HCT116 (cell line): ENCODE data around the gene SYNE1. TPM values are rescaled to one million over a fixed set of nuclear protein-coding genes. Genes with fewer than 3 reads are reported as not detected.

Experiments used
- ATAC-seq: fragments of 200-7000 bp; cut with Tn5 transposase; 2 replicates; pipeline ENCODE4 v1.9.1; 2020; ENCODE audit warnings: mild to moderate bottlenecking, moderate library complexity
- BruUV-seq: library from RNA; stranded (reverse); fragments of 400-500 nt; replicated peaks from 2 replicates; lab custom pipeline; 2021; lab: Mats Ljungman, UMichigan
- CTCF ChIA-PET: fragments of 300-600 bp; sonication (Branson Sonifier 250); formaldehyde crosslinking; loops from one replicate; lab custom pipeline; 2021; ENCODE audit warnings: antibody characterized with exemption; lab: Charles Lee
- POLR2A ChIA-PET: fragments of 300-600, 350-600 bp; sonication (Branson Sonifier 250); formaldehyde crosslinking; loops from one replicate; lab custom pipeline; 2021; ENCODE audit warnings: antibody characterized with exemption; lab: Charles Lee
- RAD21 ChIA-PET, 2 experiments: fragments of 300-600 bp; sonication (Branson Sonifier 250); formaldehyde crosslinking; loops; one replicate each; lab custom pipeline; 2023; ENCODE audit warnings: low total read pairs in 2 of 2; ENCODE audit not compliant: uncharacterized antibody in 2 of 2, unreplicated experiment in 2 of 2, low non-redundant PET in 1 of 2; lab: Charles Lee
- DNase-seq: peaks from one replicate; pipeline ENCODE4 v3.0.0-alpha.2; 2010; ENCODE audit warnings: low read depth, low spot score
- H2AFZ ChIP-seq: fragments of 200-600 bp; shearing (Covaris generic), sonication (generic); 2 replicates; pipeline ENCODE4 v1.6.1; 2017; ENCODE audit warnings: low read depth, mixed run types, mixed read lengths, antibody characterized with exemption, low read length; ENCODE audit not compliant: poor library complexity, severe bottlenecking
- H3K27ac ChIP-seq: 2 replicates; pipeline ENCODE4 v1.5.1; 2012; ENCODE audit warnings: low read depth, low read length
- H3K27me3 ChIP-seq: fragments of 200-600 bp; sonication (generic); 2 replicates; pipeline ENCODE4 v1.6.1; 2016; ENCODE audit warnings: mixed run types, low read length, mixed read lengths; ENCODE audit not compliant: insufficient read depth
- H3K36me3 ChIP-seq, 2 experiments: fragments of 200-500 bp in 1 of 2; fragments of 200-600 bp in 1 of 2; sonication (Bioruptor generic) in 1 of 2; sonication (generic) in 1 of 2; 2 replicates each; pipeline versions ENCODE4 v1.5.1 to v1.6.1; 2014 to 2016; ENCODE audit warnings: low read length in 2 of 2, inconsistent platforms in 1 of 2, mixed read lengths in 1 of 2, mixed run types in 1 of 2; ENCODE audit not compliant: insufficient read depth in 2 of 2, control insufficient read depth in 1 of 2
- H3K4me1 ChIP-seq, 2 experiments: fragments of 200-600 bp in 1 of 2; sonication (generic) in 1 of 2; 2 replicates each; pipeline versions ENCODE4 v1.5.1 to v1.6.1; 2012 to 2017; ENCODE audit warnings: low read length in 2 of 2, inconsistent platforms in 1 of 2, mild to moderate bottlenecking in 1 of 2, mixed read lengths in 1 of 2, mixed run types in 1 of 2, moderate library complexity in 1 of 2; ENCODE audit not compliant: insufficient read depth in 2 of 2, control insufficient read depth in 1 of 2
- H3K4me2 ChIP-seq: fragments of 200-600 bp; sonication (generic); 2 replicates; pipeline ENCODE4 v1.6.1; 2017; ENCODE audit warnings: mixed run types, low read length, mixed read lengths
- H3K4me3 ChIP-seq, 2 experiments: fragments of 200-600 bp in 1 of 2; sonication (generic) in 1 of 2; replicated peaks in 1 of 2; 2 replicates each; pipeline ENCODE4 v1.5.1; 2011 to 2016; ENCODE audit warnings: low read length in 2 of 2, control low read depth in 1 of 2, low read depth in 1 of 2, mild to moderate bottlenecking in 1 of 2, mixed read lengths in 1 of 2, mixed run types in 1 of 2
- H3K79me2 ChIP-seq: fragments of 200-600 bp; sonication (generic); 2 replicates; pipeline ENCODE4 v1.6.1; 2017; ENCODE audit warnings: mild to moderate bottlenecking, mixed run types, low read length, moderate library complexity, mixed read lengths; ENCODE audit not compliant: insufficient read depth
- H3K9ac ChIP-seq: fragments of 200-600 bp; sonication (generic); 2 replicates; pipeline ENCODE4 v1.6.1; 2016; ENCODE audit warnings: low read length, mixed read lengths
- H3K9me2 ChIP-seq: fragments of 200-600 bp; sonication (generic), shearing (Covaris generic); 2 replicates; pipeline ENCODE4 v1.6.1; 2017; ENCODE audit warnings: mixed run types, mild to moderate bottlenecking, moderate library complexity; ENCODE audit not compliant: insufficient read depth
- H3K9me3 ChIP-seq, 2 experiments: fragments of 200-500 bp in 1 of 2; fragments of 200-600 bp in 1 of 2; sonication (Bioruptor generic) in 1 of 2; sonication (generic) in 1 of 2; 2 replicates each; pipeline ENCODE4 v1.6.1; 2014 to 2017; ENCODE audit warnings: low read length in 2 of 2, mixed read lengths in 2 of 2, inconsistent platforms in 1 of 2, low read depth in 1 of 2, mild to moderate bottlenecking in 1 of 2, mixed run types in 1 of 2, moderate library complexity in 1 of 2; ENCODE audit not compliant: control insufficient read depth in 1 of 2, insufficient read depth in 1 of 2
- H4K20me1 ChIP-seq: fragments of 200-600 bp; sonication (generic), shearing (Covaris generic); 2 replicates; pipeline ENCODE4 v1.6.1; 2017; ENCODE audit warnings: mixed run types, mild to moderate bottlenecking, moderate library complexity; ENCODE audit not compliant: insufficient read depth
- EGR1 ChIP-seq: IDR thresholded peaks from 2 replicates; pipeline ENCODE4 v1.6.1; 2012; ENCODE audit warnings: low read depth
- EZH2 ChIP-seq: fragments of 200-600 bp; sonication (generic); IDR thresholded peaks from 2 replicates; pipeline ENCODE4 v1.6.1; 2017; ENCODE audit warnings: antibody characterized with exemption, mixed run types
- JUND ChIP-seq: IDR thresholded peaks from 2 replicates; pipeline ENCODE4 v1.6.1; 2012
- POLR2A ChIP-seq: IDR thresholded peaks from 2 replicates; pipeline ENCODE4 v1.7.0; 2011; ENCODE audit warnings: borderline replicate concordance; ENCODE audit not compliant: insufficient read depth, insufficient read length; ENCODE audit errors: extremely low read depth
- POLR2AphosphoS5 ChIP-seq: IDR thresholded peaks from 2 replicates; pipeline ENCODE4 v1.6.1; 2011; ENCODE audit warnings: mild to moderate bottlenecking, low read depth, low read length, moderate library complexity
- RAD21 ChIP-seq: IDR thresholded peaks from 2 replicates; pipeline ENCODE4 v1.6.1; 2012; ENCODE audit warnings: low read depth, mild to moderate bottlenecking
- SRF ChIP-seq: IDR thresholded peaks from 2 replicates; pipeline ENCODE4 v1.6.1; 2012; ENCODE audit warnings: low read depth
- YY1 ChIP-seq: IDR thresholded peaks from 2 replicates; pipeline ENCODE4 v1.6.1; 2011; ENCODE audit warnings: low read length, low read depth, moderate library complexity, mild to moderate bottlenecking; ENCODE audit not compliant: insufficient replicate concordance; ENCODE audit errors: extremely low read depth
- intact Hi-C: fragments of 100-400 bp; cut with micrococcal nuclease; formaldehyde crosslinking; loops from 2 replicates; pipeline ENCODE4 v1.10.0; 2022
- total RNA-seq: library from RNA; stranded (reverse); gene quantifications from one replicate; pipeline ENCODE4 v1.2.1, GENCODE V29; 2021; ENCODE audit not compliant: unreplicated experiment
- TF ChIP-seq, protein P1 (sequence below): IDR thresholded peaks from 2 replicates; pipeline ENCODE4 v1.6.1; 2012; ENCODE audit warnings: low read depth
- TF ChIP-seq, protein P2 (sequence below): IDR thresholded peaks from 2 replicates; pipeline ENCODE4 v1.6.1; 2011; ENCODE audit warnings: mild to moderate bottlenecking, low read length, moderate library complexity; ENCODE audit not compliant: insufficient replicate concordance; ENCODE audit errors: extremely low read depth

The SYNE1 gene
- total RNA-seq, 1 experiment from 2014 or later: 5.4 TPM

DNA sequence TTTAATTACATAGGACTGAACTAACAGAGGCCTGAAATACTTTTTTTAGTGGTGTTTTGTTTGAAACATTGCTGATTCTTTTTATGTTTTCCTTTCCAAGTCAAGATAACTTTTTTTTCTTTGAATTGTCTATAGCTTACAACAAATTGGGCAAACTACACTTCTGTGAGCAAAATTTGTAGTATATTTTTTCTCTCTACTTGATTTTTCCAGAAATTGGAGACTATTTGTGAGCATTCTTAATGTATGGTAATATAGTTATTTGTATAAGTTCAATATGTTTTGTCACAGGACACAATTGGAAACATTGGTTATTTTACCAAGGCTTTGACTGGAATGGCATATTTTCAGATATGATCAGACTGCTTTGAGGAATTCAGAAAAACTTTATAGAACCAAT lies 216.5 kb downstream of the SYNE1 start:
- Histone ChIP-seq H4K20me1 (no peaks in the 10 kb centered on the region), H3K9me3 (no peaks in the 10 kb centered on the region), H3K9me2 (no peaks in the 10 kb centered on the region), H3K36me3 (no peaks in the 10 kb centered on the region), H3K4me1 (no peaks in the 10 kb centered on the region), H2AFZ (no peak overlapping the region), H3K4me2 (no peak overlapping the region), H3K79me2 (no peaks in the 10 kb centered on the region), H3K27me3 (no peaks in the 10 kb centered on the region), H3K4me3 (no peak overlapping the region), H3K27ac (no peak overlapping the region), H3K9ac (no peak overlapping the region)
- intact Hi-C loops: no loop called here
- ChIA-PET CTCF (no interaction called here), RAD21 (no interaction called here), POLR2A (no interaction called here)
- DNase-seq: no peak
- no TSS peak for BruUV-seq
- no peak for ATAC-seq
- TF ChIP-seq YY1 (no peak), POLR2AphosphoS5 (no peak), EZH2 (no peak), POLR2A (no peak), RAD21 (no peak), EGR1 (no peak), JUND (no peak), SRF (no peak)
- TF ChIP-seq, protein P1, sequence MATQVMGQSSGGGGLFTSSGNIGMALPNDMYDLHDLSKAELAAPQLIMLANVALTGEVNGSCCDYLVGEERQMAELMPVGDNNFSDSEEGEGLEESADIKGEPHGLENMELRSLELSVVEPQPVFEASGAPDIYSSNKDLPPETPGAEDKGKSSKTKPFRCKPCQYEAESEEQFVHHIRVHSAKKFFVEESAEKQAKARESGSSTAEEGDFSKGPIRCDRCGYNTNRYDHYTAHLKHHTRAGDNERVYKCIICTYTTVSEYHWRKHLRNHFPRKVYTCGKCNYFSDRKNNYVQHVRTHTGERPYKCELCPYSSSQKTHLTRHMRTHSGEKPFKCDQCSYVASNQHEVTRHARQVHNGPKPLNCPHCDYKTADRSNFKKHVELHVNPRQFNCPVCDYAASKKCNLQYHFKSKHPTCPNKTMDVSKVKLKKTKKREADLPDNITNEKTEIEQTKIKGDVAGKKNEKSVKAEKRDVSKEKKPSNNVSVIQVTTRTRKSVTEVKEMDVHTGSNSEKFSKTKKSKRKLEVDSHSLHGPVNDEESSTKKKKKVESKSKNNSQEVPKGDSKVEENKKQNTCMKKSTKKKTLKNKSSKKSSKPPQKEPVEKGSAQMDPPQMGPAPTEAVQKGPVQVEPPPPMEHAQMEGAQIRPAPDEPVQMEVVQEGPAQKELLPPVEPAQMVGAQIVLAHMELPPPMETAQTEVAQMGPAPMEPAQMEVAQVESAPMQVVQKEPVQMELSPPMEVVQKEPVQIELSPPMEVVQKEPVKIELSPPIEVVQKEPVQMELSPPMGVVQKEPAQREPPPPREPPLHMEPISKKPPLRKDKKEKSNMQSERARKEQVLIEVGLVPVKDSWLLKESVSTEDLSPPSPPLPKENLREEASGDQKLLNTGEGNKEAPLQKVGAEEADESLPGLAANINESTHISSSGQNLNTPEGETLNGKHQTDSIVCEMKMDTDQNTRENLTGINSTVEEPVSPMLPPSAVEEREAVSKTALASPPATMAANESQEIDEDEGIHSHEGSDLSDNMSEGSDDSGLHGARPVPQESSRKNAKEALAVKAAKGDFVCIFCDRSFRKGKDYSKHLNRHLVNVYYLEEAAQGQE: no peak
- TF ChIP-seq, protein P2, sequence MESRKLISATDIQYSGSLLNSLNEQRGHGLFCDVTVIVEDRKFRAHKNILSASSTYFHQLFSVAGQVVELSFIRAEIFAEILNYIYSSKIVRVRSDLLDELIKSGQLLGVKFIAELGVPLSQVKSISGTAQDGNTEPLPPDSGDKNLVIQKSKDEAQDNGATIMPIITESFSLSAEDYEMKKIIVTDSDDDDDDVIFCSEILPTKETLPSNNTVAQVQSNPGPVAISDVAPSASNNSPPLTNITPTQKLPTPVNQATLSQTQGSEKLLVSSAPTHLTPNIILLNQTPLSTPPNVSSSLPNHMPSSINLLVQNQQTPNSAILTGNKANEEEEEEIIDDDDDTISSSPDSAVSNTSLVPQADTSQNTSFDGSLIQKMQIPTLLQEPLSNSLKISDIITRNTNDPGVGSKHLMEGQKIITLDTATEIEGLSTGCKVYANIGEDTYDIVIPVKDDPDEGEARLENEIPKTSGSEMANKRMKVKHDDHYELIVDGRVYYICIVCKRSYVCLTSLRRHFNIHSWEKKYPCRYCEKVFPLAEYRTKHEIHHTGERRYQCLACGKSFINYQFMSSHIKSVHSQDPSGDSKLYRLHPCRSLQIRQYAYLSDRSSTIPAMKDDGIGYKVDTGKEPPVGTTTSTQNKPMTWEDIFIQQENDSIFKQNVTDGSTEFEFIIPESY: no peak
